ENCODE results near the gene PRICKLE1. TPM values are rescaled to one million over a fixed set of nuclear protein-coding genes. Genes with fewer than 3 reads are reported as not detected.

PRICKLE1 gene
- total and polyA plus RNA-seq, 2 donors (not counting 3 experiments of a cell fraction or from before 2014, with no cell fraction given): 34.3 to 86.0 TPM

DNA sequence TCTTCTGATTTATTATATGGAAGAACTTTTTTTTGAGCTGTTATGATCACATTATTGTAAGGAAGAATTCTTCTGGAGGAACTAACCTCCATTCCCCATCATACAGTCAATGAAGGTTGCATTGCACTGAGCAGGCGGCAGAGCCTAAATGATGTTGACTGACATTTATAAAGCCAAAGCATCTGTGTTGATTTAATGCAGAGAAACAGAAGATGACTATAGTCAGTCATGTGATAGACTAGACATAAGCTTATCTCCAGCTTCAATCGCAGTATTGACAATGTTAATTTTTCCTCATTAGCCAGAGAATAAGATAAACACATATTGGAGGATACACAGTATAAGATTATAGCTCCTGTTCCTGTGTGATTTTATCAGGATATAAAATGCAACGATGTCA lies 82.0 kb downstream of the PRICKLE1 start:
- no peak for TF ChIP-seq JUN (IDR thresholded peaks at IDR 0.05; ENCODE audit: borderline replicate concordance, insufficient read depth, insufficient read length, low read depth)
- no peak for TF ChIP-seq MYC (IDR thresholded peaks at IDR 0.05; ENCODE audit: low read depth, low read length)
- TF ChIP-seq POLR2AphosphoS5 (IDR thresholded peaks at IDR 0.05; ENCODE audit: insufficient read depth, low read depth, low read length): no peak
- no peak for TF ChIP-seq FOS (IDR thresholded peaks at IDR 0.05; ENCODE audit: borderline replicate concordance, insufficient read depth, low read length)
- no peak for TF ChIP-seq POLR2A (IDR thresholded peaks at IDR 0.05; ENCODE audit: low read depth, low read length)
- TF ChIP-seq EZH2 (IDR thresholded peaks at IDR 0.05; ENCODE audit: borderline replicate concordance, low read depth, low read length, severe bottlenecking): no peak
- TF ChIP-seq, protein P1, sequence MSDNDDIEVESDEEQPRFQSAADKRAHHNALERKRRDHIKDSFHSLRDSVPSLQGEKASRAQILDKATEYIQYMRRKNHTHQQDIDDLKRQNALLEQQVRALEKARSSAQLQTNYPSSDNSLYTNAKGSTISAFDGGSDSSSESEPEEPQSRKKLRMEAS (IDR thresholded peaks at IDR 0.05; ENCODE audit: insufficient read depth, insufficient read length): no peak
- no peak for TF ChIP-seq CTCF (IDR thresholded peaks at IDR 0.05; ENCODE audit: extremely low read depth in 1 of 2, insufficient read depth in 1 of 2, low read depth in 1 of 2, low read length in 2 of 2)
- TF ChIP-seq GATA2 (IDR thresholded peaks at IDR 0.05; ENCODE audit: insufficient read depth, insufficient read length, low read depth, low read length): no peak
- no peaks in the 10 kb centered on the region for H3K9me3 ChIP-seq (replicated peaks; ENCODE audit: control insufficient read depth, insufficient read depth, low read length)
- dilution Hi-C loops (cut with MboI; ENCODE audit: extremely low pct_ligation_motif_present, low sequenced_read_pairs): no loop called here
- no peak overlapping the region for H3K4me2 ChIP-seq (ENCODE audit: insufficient read depth, low read length)
- peaks cover 5% of the 10 kb centered on the region for H4K20me1 ChIP-seq (replicated peaks; ENCODE audit: control insufficient read depth, extremely low read depth, insufficient read depth, low read length)
- H3K79me2 ChIP-seq (ENCODE audit: control insufficient read depth, insufficient read depth, low read length): peaks cover 42% of the 10 kb centered on the region
- ChIA-PET POLR2A (no interaction called here), CTCF (interaction anchor here (1.5 kb wide), 1 partner anchor 25 kb away, joined by 4 read pairs; no protein-coding TSS in a partner anchor)
- peaks cover 0 to 2% of the 10 kb centered on the region in 2 experiments for H3K36me3 ChIP-seq (ENCODE audit: control insufficient read depth in 2 of 2, extremely low read depth in 1 of 2, insufficient read depth in 2 of 2, low read length in 2 of 2)
- no peak overlapping the region for H3K9ac ChIP-seq (replicated peaks; ENCODE audit: extremely low read depth, insufficient read depth, low read length)
- peaks cover 3% of the 10 kb centered on the region for H3K9me1 ChIP-seq (replicated peaks; ENCODE audit: control insufficient read depth, extremely low read depth, insufficient read depth, low read length)
- BruUV-seq (replicated peaks): no TSS peak
- H2AFZ ChIP-seq (ENCODE audit: low read depth, low read length): no peak overlapping the region
- peaks cover 6% of the 10 kb centered on the region for H3K4me1 ChIP-seq (ENCODE audit: control insufficient read depth, extremely low read depth, insufficient read depth, low read length)
- H3K27me3 ChIP-seq (ENCODE audit: control insufficient read depth in 2 of 2, insufficient read depth in 2 of 2, low read length in 2 of 2): no peaks in the 10 kb centered on the region
- no peak overlapping the region for H3K27ac ChIP-seq (ENCODE audit: insufficient read depth, low read depth, low read length)
- no peak for DNase-seq (ENCODE audit: low read depth, low spot score)
- no peak overlapping the region for H3K4me3 ChIP-seq (replicated peaks in 1 of 3; ENCODE audit: insufficient read depth in 1 of 3, low read depth in 1 of 3, low read length in 3 of 3)
- intact Hi-C loops (cut with micrococcal nuclease): no loop called here
- no peak for FAIRE-seq

All from endothelial cell of umbilical vein (primary cell).